Stimulated activated CD8-positive, alpha-beta memory T cell treated with anti-CD3 and anti-CD28 coated beads, Interleukin-15, amount 100 ng/mL, for 48 hours (primary cell): ENCODE measurements around the gene HADHA.
"Not testable (repeated sequence)": the region's sequence is repeated elsewhere in the genome, so short reads cannot be mapped to it uniquely, and the experiment has no call there.

Source experiments
- DNase-seq, 2 donors: peaks; one replicate each; pipeline ENCODE4 v3.0.0-alpha.2; 2020; ENCODE audit warnings: low read depth in 2 of 2

Gene HADHA

GRCh38 chr2:26174691-26175465 lies 69.6 kb downstream of the HADHA start:
- DNase-seq, result no peak

GRCh38 chr2:26173776-26174482 lies 70.5 kb downstream of the HADHA start:
- no peak for DNase-seq

DNA sequence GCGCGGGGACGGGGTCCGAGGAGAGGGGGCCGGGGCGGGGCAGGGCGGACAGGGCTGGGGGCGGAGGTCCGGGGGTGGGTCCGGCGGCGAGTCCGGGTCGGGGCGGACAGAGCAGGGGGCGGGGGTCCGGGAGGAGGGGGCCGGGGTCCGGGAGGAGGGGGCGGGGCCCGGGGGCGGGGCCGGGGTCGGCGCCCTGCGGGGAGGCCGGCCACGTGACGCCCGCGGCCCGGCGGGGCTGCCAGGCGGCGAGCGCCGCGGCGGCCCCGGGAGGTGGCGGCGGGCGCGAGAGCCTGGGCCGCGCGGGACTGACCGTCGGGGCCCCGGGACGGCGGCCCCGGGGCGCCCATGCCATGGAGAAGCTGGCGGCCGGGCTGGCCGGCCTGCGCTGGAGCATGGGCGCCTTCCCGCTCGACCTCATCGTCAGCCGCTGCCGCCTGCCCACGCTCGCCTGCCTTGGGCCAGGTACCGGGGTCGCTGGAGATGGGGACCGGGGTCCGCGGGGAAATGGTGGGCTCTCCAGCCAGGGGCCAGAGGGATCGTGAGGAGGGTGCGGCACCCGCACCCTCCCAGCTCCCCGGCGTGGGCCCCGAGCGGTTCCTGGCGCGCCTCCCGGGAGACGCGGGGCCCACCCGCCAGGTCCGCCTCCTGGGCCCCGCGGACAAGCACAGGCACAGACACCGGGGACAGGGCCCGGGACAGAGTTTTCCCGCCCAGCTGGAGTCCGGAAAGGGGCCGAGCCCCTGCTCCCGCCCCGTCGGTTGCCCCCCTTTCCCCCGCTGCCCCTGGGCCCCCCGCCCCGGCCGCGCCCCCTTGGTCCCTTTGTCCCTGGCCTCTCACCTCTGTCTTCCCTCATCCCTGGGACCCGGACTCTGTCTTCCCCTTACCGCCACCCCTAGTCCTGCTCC lies 71.3 kb downstream of the HADHA start, which contains the start of gene GAREM2:
Gene GAREM2 (plus strand): TSS at position 218 of the 905 bp plus-strand sequence. CDS start 133 bp downstream, at position 351.
- no peak for DNase-seq

DNA sequence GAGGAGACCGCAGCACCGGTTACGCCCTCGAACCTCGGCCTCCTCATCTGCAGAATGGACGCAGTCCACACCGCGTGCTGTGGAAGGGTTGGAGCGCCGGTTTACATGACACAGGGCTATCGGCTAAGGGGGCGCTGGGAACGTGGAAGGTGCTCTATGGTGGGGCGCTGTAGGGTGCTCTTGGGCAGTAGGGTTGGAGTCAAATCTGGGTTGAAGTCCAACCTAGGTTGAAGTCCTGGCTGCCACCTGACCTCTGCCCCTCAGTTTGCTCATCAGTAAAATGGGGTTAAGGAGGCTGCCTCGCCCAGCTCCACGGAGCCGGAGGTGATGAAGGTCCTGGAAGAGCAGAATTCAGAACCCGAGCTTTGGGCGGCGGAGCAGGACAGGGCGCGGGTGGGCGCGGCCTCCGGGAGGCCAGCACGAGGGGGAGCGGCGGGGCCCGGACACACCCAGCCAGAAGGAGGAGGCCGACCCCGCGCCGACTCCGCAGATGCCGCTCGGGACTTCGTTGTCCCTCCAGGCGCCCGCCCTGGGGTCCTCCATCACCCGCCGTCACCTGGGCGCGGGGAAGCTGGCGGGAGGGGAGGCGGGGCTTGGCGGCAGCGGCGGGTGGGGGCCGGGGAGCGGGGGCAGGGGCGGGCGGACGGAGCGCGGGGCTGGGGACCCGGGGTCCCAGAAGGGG lies 72.1 kb downstream of the HADHA start:
- DNase-seq, result no peak

DNA sequence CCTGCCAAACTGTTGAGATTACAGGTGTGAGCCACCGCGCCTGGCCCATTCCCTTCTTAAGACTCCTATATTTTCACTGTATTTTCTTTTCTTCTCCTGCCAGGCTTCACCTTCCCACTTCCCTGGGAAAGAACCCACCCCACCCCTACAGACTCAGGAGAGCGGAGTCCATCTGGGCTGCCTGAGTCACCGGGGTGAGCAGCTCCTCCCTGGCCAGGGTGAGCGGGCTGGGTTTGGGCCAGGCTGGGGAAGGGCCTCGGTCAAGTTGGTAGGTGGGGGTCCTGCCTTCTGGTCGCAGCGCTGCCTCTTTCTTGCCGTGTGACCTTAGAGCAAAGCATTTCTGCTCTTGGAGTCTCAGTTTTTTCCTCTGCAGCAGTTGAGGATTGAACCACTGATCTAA lies 73.6 kb downstream of the HADHA start:
- DNase-seq, result no peak

DNA sequence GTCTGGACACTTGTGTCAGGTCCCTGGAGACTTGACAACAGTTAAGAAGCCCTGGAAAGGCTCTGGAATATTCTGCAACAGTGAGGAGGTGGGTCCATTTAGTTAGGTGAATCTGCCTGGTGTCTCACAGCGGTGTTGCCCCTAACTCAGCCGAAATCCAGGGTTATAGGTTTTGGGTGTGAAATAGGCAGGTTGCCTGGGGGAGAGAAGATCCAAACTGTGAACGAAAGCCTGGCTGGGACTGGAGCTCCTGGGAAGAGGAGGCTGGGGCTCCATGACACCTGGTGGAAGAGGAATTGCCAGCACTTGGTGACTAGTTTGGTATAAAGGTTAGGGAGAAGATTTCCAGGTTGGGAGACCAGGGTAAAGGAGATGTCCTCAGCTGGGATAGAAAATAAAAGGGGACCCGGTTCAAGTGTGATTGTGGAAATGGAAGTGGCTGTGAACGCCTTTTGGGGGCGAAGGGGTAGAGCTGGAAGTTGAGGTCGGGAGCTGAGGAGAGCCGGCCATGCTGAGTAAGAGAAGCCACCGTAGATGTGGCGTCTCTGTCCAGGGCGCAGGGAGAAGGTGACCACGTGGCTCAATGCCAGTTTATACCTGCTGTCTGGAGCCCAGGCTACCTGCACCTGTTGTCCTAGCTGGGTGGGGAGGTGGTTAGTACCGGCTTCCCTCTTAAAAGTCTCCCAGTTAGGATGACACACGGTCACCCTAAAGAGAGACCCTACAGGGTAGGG lies 74.6 kb downstream of the HADHA start:
- no peak for DNase-seq

- DNase-seq, result no peak
Observed at GRCh38 chr2:26169226-26169625, 75.2 kb downstream of the HADHA start.

GRCh38 chr2:26168785-26169184 lies 75.6 kb downstream of the HADHA start:
- DNase-seq, result no peak

DNA sequence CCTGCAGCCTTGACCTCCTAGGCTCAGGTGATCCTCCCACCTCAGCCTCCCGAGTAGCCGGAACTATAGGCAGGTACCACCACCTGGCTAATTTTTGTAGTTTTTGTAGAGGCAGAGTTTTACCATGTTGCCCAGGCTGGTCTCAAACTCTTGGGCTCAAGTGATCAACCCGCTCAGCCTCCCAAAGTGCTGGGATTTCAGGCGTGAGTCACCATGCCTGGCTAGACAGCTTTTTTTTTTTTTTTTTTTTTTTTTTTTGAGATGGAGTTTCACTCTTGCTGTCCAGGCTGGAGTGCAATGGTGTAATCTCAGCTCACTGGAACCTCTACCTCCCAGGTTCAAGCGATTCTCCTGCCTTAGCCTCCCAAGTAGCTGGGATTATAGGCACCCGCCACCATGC lies 77.9 kb downstream of the HADHA start:
- DNase-seq, result not testable (repeated sequence)

DNA sequence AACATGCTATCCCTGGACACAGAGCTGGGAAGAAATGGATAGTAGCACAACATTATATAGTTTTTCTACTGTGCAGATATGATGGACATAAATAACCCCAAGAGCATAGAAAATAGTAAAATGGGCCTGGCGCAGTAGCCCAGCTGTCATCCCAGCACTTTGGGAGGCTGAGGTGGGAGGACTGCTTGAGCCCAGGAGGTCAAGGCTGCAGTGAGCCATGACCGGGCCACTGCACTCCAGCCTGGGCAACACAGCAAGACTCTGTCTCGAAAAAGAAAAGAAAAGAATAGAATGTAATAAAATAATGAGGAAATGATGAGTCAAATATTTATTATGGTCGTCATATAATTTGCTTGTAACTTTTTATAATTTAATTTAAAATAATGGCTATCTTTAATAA lies 79.0 kb downstream of the HADHA start:
- no peak for DNase-seq

- no peak for DNase-seq
Observed at GRCh38 chr2:26164641-26165211, 79.7 kb downstream of the HADHA start.

DNA sequence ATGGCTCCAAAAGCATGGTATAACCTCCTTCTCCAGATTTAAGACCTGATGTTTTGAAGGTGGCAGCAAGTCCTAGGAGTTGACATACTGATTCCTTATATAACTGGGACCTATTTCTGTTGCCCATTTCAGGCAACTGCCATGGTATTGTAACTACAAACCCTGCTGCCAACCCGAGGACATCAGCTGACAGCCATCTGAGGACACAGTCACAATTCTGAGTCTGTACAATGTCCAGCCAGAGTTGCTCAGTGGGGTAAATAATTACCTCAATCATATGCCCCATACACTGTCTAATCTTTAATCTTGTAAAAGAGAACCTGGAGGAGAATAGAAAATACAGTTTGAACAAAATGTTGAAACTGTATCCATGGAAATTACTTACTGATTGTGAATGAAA lies 80.2 kb downstream of the HADHA start:
- no peak for DNase-seq

GRCh38 chr2:26162963-26163362 lies 81.5 kb downstream of the HADHA start:
- DNase-seq, result no peak

GRCh38 chr2:26161926-26162325 lies 82.5 kb downstream of the HADHA start:
- no peak for DNase-seq

DNA sequence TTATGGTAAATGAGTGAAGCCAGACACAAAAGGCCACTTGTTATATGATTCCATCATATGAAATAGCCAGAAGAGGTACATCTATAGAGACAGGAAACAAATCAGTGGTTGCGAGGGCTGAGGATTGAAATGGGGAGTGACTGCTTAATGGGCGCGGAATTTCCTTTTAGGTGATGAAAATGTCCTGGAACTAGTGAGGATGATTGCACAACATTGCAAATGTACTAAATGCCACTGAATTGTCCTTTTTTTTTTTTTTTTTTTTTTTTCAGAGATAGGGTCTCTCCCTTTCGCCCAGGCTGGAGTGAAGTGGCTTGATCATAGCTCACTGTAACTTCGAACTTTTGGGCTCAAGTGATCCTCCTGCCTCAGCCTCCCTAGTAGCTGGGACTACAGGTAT lies 86.9 kb downstream of the HADHA start:
- DNase-seq, result no peak

- DNase-seq, result no peak
Observed at GRCh38 chr2:26150243-26150642, 94.2 kb downstream of the HADHA start.

- no peak for DNase-seq
Observed at GRCh38 chr2:26148501-26148900, 95.9 kb downstream of the HADHA start.

GRCh38 chr2:26144953-26145680 lies 99.3 kb downstream of the HADHA start:
- DNase-seq, result peak; percentile 26 to 31

DNA sequence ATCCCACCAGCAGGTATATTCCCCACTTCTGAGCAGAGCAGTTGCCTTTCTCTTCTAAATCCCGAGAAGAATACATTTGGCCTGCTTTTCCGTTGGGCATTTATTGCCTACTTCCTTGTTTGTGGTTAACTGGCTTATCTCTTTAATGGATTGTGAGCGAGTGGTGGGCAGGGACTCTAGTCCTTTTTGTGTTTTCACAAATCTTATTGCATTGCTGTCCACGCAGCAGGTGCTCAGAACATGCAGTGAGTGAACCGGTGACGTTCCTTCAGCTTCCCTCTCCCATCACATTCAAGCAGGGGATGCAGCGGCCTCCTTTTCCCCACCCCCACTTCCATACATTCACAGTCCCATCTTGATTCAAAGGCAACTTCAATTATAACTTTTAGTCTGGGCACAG lies 100.4 kb downstream of the HADHA start:
- no peak for DNase-seq
